ENCODE measurements around the gene SLBP. TPM values are rescaled to one million over a fixed set of nuclear protein-coding genes. Genes with fewer than 3 reads are reported as not detected.

Gene SLBP
- total RNA-seq, 1 donor from 2014 or later, result 45.8 TPM

DNA sequence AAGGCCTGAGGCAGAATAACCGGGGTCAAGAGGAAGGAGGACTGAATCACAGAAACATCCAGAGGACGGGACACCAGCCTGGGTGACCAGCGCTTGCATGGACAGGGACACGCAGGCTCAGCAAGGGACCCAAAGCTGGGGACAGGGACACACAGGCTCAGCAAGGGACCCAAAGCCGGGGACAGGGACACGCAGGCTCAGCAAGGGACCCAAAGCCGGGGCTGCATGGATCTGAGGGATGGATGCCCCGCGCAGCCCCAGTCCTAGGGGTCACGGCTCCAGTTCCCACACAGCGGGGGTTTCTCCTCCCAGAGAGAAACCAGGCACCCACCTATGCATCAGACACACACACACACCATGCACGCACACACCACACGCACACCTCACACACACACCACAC lies 60.5 kb downstream of the SLBP start:
- TF ChIP-seq, protein P1, sequence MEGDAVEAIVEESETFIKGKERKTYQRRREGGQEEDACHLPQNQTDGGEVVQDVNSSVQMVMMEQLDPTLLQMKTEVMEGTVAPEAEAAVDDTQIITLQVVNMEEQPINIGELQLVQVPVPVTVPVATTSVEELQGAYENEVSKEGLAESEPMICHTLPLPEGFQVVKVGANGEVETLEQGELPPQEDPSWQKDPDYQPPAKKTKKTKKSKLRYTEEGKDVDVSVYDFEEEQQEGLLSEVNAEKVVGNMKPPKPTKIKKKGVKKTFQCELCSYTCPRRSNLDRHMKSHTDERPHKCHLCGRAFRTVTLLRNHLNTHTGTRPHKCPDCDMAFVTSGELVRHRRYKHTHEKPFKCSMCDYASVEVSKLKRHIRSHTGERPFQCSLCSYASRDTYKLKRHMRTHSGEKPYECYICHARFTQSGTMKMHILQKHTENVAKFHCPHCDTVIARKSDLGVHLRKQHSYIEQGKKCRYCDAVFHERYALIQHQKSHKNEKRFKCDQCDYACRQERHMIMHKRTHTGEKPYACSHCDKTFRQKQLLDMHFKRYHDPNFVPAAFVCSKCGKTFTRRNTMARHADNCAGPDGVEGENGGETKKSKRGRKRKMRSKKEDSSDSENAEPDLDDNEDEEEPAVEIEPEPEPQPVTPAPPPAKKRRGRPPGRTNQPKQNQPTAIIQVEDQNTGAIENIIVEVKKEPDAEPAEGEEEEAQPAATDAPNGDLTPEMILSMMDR (IDR thresholded peaks at IDR 0.05; ENCODE audit: unreplicated experiment), result no peak
- Mint-ChIP-seq H3K4me1 (no peaks in the 10 kb centered on the region), H3K4me3 (no peak overlapping the region), H3K27me3 (ENCODE audit: low read depth) (no peaks in the 10 kb centered on the region), H3K27ac (no peak overlapping the region), H3K36me3 (peaks cover 2% of the 10 kb centered on the region), H3K9me3 (no peaks in the 10 kb centered on the region)
- no peak for DNase-seq (ENCODE audit: low spot score in 2 of 2, unreplicated experiment in 2 of 2)

DNA sequence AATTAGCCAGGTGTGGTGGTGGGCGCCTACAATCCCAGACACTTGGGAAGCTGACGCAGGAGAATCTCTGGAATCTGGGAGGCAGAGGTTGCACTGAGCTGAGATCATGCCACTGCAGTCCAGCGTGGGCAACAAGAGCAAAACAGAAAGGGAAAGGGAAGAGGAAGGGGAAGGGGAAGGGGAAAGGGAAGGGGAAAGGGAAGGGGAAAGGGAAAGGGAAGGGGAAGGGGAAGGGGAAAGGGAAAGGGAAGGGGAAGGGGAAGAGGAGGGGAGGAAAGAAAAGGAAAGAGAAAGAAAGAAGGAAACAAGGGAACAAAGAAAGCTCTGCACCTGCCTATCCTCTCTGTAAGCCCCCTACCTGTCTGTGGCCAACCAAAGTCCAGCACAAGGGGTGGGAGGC lies 63.2 kb downstream of the SLBP start:
- no peak for DNase-seq (ENCODE audit: low spot score in 2 of 2, unreplicated experiment in 2 of 2)

DNA sequence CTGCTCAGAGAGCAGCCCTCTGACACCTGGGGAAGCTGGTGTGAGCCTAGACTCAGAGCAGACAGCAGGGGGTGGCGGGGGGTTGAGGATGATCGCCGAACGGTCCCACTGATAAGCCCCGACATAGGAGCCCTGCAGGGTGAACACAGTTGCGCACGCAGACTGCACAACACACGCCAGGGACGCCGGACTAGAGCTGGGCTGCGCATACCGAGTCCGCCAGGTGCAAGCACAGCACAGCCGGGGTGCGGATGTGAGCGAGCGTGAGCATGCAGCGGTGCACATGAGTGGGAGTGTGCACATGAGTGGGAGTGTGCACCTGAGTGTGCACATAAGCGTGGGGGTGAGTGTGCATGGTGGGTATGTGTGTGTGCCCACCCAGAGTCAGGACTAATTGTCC lies 64.7 kb downstream of the SLBP start:
- H3K4me3 Mint-ChIP-seq, result no peak overlapping the region
- H3K9me3 Mint-ChIP-seq, result no peaks in the 10 kb centered on the region
- peaks cover 2% of the 10 kb centered on the region for H3K36me3 Mint-ChIP-seq
- no peak overlapping the region for H3K27ac Mint-ChIP-seq
- H3K4me1 Mint-ChIP-seq, result peaks cover 14% of the 10 kb centered on the region
- no peaks in the 10 kb centered on the region for H3K27me3 Mint-ChIP-seq (ENCODE audit: low read depth)
- peak in 1 of 2 experiments; percentile 14 for DNase-seq (ENCODE audit: low spot score in 2 of 2, unreplicated experiment in 2 of 2)
- TF ChIP-seq, protein P1 (IDR thresholded peaks at IDR 0.05; ENCODE audit: unreplicated experiment), result no peak

More for the DNA sequence above, 63.2 kb downstream of the SLBP start:
- Mint-ChIP-seq H3K36me3 (peaks cover 2% of the 10 kb centered on the region), H3K27ac (no peak overlapping the region), H3K4me1 (peaks cover 14% of the 10 kb centered on the region), H3K27me3 (ENCODE audit: low read depth) (no peaks in the 10 kb centered on the region), H3K9me3 (no peaks in the 10 kb centered on the region), H3K4me3 (no peak overlapping the region)
- TF ChIP-seq, protein P1 (IDR thresholded peaks at IDR 0.05; ENCODE audit: unreplicated experiment), result no peak

DNA sequence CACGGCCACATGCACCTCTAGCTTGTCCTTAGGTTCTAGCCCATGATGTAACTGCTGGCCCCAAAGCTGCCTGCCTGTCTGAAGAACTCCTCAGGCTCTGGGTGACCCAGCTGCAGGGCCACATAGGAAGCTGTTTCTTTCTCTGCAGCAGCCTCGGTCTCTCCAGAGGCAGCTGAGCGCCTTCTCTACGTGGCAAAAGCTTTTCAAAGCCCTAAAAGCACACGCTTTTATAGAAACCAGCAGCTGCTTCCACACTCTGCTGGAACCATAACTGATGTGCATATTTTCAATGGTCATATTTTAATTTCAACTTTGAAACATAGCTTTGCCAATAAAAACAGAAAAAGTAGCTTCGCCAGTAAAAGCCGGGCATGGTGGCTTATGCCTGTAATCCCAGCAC lies 65.4 kb downstream of the SLBP start:
- H3K9me3 Mint-ChIP-seq, result no peaks in the 10 kb centered on the region
- peaks cover 14% of the 10 kb centered on the region for H3K4me1 Mint-ChIP-seq
- peaks cover 2% of the 10 kb centered on the region for H3K36me3 Mint-ChIP-seq
- DNase-seq (ENCODE audit: low spot score in 2 of 2, unreplicated experiment in 2 of 2), result peak in 1 of 2 experiments; percentile 10
- no peak overlapping the region for H3K27ac Mint-ChIP-seq
- no peak overlapping the region for H3K4me3 Mint-ChIP-seq
- H3K27me3 Mint-ChIP-seq (ENCODE audit: low read depth), result no peaks in the 10 kb centered on the region
- TF ChIP-seq, protein P1 (IDR thresholded peaks at IDR 0.05; ENCODE audit: unreplicated experiment), result no peak

DNA sequence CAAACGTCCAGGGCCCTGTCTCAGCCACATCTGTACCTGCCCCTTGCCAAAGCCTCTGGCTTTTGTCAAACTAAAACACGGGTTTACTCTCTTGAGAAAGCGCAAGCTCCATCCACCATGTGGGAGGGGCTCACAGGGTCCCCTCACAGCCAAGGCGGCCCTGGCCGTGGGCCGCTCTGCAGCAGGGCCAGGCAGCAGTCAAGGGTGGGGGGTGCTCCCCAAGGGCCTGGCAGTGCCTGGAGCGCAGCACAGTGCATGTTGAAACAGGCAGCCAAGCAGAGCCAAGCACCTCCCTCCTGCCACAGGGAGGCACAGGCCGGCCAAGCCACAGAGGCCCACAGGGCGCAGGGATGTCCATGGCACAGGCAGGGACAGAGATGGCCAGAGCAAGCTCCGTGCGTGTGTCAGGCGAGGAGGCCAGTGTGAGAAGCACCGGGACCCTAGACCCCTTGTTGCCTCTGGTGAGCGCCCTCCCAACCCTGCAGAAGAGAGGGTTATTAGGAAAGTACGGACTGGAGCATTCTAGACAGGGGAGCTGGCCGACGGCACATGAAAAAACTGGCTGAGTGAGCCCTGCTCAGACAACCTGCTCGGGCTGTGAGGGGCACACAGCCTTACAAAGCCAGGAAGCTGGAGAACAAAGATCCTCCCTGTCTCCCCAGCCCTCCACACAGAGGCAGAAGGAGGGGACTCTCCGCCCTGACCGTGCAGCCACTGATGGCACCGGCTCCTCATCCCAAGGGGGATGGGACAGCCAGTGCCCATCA lies 67.0 kb downstream of the SLBP start:
- Mint-ChIP-seq H3K27me3 (ENCODE audit: low read depth) (no peaks in the 10 kb centered on the region), H3K9me3 (no peaks in the 10 kb centered on the region), H3K27ac (peak overlapping the region; percentile 92), H3K36me3 (peaks cover 2% of the 10 kb centered on the region), H3K4me3 (peak overlapping the region; percentile 63), H3K4me1 (peaks cover 14% of the 10 kb centered on the region)
- peak in 1 of 2 experiments; percentile 61 for DNase-seq (ENCODE audit: low spot score in 2 of 2, unreplicated experiment in 2 of 2)
- TF ChIP-seq, protein P1 (IDR thresholded peaks at IDR 0.05; ENCODE audit: unreplicated experiment), result no peak
